Coronary artery (tissue), 2 donors: ENCODE results near the gene SLC24A3.
"Not testable (repeated sequence)": the region's sequence is repeated elsewhere in the genome, so short reads cannot be mapped to it uniquely, and the experiment has no call there.

Experiments used
- DNase-seq: peaks from one replicate; pipeline ENCODE4 v3.0.0-alpha.2; 2017; ENCODE audit warnings: low spot score
- H3K27ac ChIP-seq, 2 donors: fragments of 200-600 bp; sonication (generic); one replicate each; pipeline ENCODE4 v1.5.1; 2016 to 2019
- H3K4me3 ChIP-seq: fragments of 200-600 bp; sonication (generic); 2 replicates; pipeline ENCODE4 v1.5.1; 2016; ENCODE audit warnings: mild to moderate bottlenecking, moderate library complexity
- CTCF ChIP-seq: fragments of 200-600 bp; sonication (generic); IDR thresholded peaks from one replicate; pipeline ENCODE4 v1.5.1; 2019; ENCODE audit warnings: antibody characterized with exemption

The SLC24A3 gene

DNA sequence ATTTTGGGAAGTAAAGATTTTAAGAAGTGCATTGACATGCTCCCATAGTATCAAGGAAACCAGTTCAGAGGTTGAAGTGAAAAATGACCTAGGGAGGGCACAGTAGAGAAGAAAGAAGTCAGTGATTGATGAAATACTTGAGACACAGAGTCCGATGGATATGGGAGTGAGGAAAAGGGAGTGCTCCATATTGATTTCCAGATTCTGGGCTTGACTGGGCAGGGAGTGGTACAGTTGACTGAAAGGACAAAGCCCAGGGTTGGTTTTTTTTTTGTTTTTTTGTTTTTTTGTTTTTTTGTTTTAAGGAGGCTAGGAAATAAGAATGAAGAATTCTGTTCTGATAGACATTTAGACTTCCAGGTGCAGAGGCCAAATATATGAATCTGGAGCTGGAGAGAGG lies 458.9 kb downstream of the SLC24A3 start:
- H3K27ac ChIP-seq = no peak overlapping the region
- no peak for TF ChIP-seq CTCF
- no peak overlapping the region for H3K4me3 ChIP-seq
- no peak for DNase-seq

- TF ChIP-seq CTCF = no peak
- Histone ChIP-seq H3K4me3 (no peak overlapping the region), H3K27ac (no peak overlapping the region)
- DNase-seq = no peak
These were observed 460.1 kb downstream of the SLC24A3 start for GRCh38 chr20:19672498-19672897.

DNA sequence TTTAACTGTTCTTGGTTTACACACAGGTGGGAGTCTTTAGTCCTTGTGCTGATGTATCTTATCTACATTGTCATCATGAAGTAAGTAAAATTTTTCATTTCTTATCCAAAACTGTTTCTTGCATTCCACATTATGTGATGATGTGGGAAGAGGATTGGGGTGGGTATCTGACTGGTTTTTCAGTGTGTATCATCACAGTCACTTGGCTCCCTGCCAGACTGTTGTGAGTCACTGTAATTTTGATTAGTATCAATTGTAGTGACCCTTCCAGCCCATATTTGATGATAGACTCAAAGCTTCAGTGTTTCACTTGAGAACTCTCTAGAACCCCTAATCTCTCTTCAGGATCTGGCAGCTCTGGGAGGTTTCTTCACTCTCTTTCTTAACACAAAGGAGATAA lies 461.1 kb downstream of the SLC24A3 start:
- no peak for DNase-seq
- Histone ChIP-seq H3K27ac (no peak overlapping the region), H3K4me3 (no peak overlapping the region)
- no peak for TF ChIP-seq CTCF

DNA sequence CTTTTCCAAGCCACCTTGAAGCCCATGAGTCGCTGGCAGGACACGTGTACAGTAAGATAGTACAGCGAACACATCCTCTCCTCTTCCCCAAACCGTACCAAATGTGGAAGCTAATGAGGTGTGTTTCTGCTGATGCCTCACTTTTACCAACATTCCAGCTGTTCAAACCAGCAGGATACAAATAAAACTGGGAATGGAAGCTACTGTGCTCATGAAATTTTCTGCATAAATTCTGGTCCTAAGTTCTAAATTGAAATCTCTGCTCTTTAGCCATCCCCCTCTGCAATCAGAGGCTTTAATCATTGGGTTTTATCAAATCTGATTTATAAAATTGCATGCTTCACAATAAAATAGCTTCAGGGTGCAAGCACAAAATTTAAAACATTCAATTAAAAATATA lies 463.8 kb downstream of the SLC24A3 start:
- Histone ChIP-seq H3K27ac (no peak overlapping the region), H3K4me3 (no peak overlapping the region)
- DNase-seq = no peak
- no peak for TF ChIP-seq CTCF

DNA sequence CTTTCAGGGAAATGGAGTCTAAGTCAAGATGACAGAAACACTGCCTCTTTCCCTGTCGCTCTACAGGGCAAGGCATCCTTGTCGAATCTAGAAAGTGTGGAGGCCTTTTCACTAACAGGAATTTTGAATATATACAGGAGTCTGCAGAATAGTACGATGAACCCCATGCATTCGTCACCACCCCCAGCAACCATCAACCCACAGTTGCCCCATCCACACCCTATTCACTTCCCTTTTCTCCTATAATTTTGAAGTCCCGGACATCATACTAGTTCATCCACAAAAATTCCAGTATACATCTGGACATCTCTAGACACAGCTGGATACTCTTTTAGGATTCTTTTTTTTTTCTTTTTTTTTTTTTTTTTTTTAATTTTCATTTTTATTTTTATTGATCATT lies 464.9 kb downstream of the SLC24A3 start:
- DNase-seq = no peak
- TF ChIP-seq CTCF = no peak
- Histone ChIP-seq H3K4me3 (no peak overlapping the region), H3K27ac (no peak overlapping the region)

DNA sequence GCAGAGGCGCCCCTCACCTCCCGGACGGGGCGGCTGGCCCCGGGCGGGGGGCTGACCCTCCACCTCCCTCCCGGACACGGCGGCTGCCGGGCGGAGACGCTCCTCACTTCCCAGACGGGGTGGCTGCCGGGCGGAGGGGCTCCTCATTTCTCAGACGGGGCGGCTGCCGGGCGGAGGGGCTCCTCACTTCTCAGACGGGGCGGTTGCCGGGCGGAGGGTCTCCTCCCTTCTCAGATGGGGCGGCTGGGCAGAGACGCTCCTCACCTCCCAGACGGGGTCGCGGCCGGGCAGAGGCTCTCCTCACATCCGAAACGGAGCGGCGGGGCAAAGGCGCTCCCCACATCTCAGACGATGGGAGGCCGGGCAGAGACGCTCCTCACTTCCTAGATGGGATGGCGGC lies 466.1 kb downstream of the SLC24A3 start:
- H3K27ac ChIP-seq, DNase-seq, H3K4me3 ChIP-seq: not testable (repeated sequence)

DNA sequence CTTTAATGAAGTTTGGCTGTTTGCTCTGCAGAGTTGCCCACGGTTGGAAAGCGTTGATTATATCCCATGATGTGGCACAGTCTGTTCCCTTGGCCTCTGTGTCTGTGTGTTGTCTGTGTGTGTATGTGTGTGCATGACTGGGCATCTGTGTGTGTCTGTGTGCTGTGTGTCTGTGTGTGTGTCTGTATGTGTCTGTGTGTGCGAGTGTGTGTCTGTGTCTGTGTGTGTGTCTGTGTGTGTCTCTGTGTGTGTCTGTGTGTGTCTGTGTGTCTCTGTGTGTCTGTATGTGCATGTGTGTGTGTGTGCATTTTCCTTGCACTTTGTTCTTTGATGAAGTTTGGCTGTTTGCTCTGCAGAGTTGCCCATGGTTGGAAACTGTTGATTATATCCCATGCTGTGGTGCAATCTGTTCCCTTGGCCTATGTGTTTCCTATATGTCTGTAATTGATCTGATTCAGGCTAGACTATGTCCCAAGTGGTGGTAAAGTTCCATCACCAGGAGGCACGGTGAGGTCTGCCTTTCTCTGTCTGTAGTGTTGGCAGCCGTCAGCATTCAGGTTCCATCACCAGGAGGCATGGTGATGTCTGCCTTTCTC lies 467.6 kb downstream of the SLC24A3 start:
- DNase-seq = no peak
- no peak overlapping the region for H3K27ac ChIP-seq
- no peak overlapping the region for H3K4me3 ChIP-seq
- TF ChIP-seq CTCF = no peak

- no peak for DNase-seq
- Histone ChIP-seq H3K27ac (no peak overlapping the region), H3K4me3 (no peak overlapping the region)
- no peak for TF ChIP-seq CTCF
These were observed 469.8 kb downstream of the SLC24A3 start for GRCh38 chr20:19682249-19682648.
